ENCODE measurements around the gene LGR4.
"Not testable (repeated sequence)": the region's sequence is repeated elsewhere in the genome, so short reads cannot be mapped to it uniquely, and the experiment has no call there.

Gene LGR4

GRCh38 chr11:27458182-27458581, 14.4 kb downstream of the LGR4 start:
- no peaks in the 10 kb centered on the region for H3K9me3 ChIP-seq (ENCODE audit: control insufficient read depth, insufficient read depth, low read length)
- no peak overlapping the region for H3K4me3 ChIP-seq (ENCODE audit: low read depth, low read length)
- H3K4me1 ChIP-seq (ENCODE audit: control insufficient read depth, insufficient read depth, low read length) = peaks cover 56% of the 10 kb centered on the region
- peaks cover 2% of the 10 kb centered on the region; the same call in 1 of the 2 replicates for H3K36me3 ChIP-seq (ENCODE audit: control insufficient read depth, insufficient read depth, low read length)
- H3K27me3 ChIP-seq (ENCODE audit: control insufficient read depth, insufficient read depth, low read length) = no peaks in the 10 kb centered on the region
- no peak overlapping the region for H3K9ac ChIP-seq (ENCODE audit: low read depth, low read length)
- H3K27ac ChIP-seq (ENCODE audit: low read depth, low read length) = no peak overlapping the region

- H3K4me3 ChIP-seq (ENCODE audit: low read depth, low read length) = no peak overlapping the region
These were observed 15.7 kb downstream of the LGR4 start for GRCh38 chr11:27456795-27457329.

GRCh38 chr11:27456140-27456794, 16.3 kb downstream of the LGR4 start:
- Histone ChIP-seq H3K9me3 (ENCODE audit: control insufficient read depth, insufficient read depth, low read length) (no peaks in the 10 kb centered on the region), H3K27ac (ENCODE audit: low read depth, low read length) (peak overlapping the region; percentile 10), H3K4me3 (ENCODE audit: low read depth, low read length) (no peak overlapping the region), H3K36me3 (ENCODE audit: control insufficient read depth, insufficient read depth, low read length) (no peaks in the 10 kb centered on the region; the same call in 1 of the 2 replicates), H3K9ac (ENCODE audit: low read depth, low read length) (no peak overlapping the region), H3K4me1 (ENCODE audit: control insufficient read depth, insufficient read depth, low read length) (peaks cover 61% of the 10 kb centered on the region), H3K27me3 (ENCODE audit: control insufficient read depth, insufficient read depth, low read length) (no peaks in the 10 kb centered on the region)

More at GRCh38 chr11:27456795-27457329, 15.7 kb downstream of the LGR4 start:
- Histone ChIP-seq H3K9ac (ENCODE audit: low read depth, low read length) (no peak overlapping the region), H3K36me3 (ENCODE audit: control insufficient read depth, insufficient read depth, low read length) (no peaks in the 10 kb centered on the region; the same call in 1 of the 2 replicates), H3K27me3 (ENCODE audit: control insufficient read depth, insufficient read depth, low read length) (no peaks in the 10 kb centered on the region), H3K27ac (ENCODE audit: low read depth, low read length) (peak overlapping the region; percentile 8), H3K9me3 (ENCODE audit: control insufficient read depth, insufficient read depth, low read length) (no peaks in the 10 kb centered on the region), H3K4me1 (ENCODE audit: control insufficient read depth, insufficient read depth, low read length) (peaks cover 56% of the 10 kb centered on the region)

GRCh38 chr11:27455667-27456066, 16.9 kb downstream of the LGR4 start:
- Histone ChIP-seq H3K36me3 (ENCODE audit: control insufficient read depth, insufficient read depth, low read length) (no peaks in the 10 kb centered on the region; the same call in 1 of the 2 replicates), H3K9me3 (ENCODE audit: control insufficient read depth, insufficient read depth, low read length) (no peaks in the 10 kb centered on the region), H3K9ac (ENCODE audit: low read depth, low read length) (no peak overlapping the region), H3K27me3 (ENCODE audit: control insufficient read depth, insufficient read depth, low read length) (no peaks in the 10 kb centered on the region), H3K4me3 (ENCODE audit: low read depth, low read length) (no peak overlapping the region), H3K27ac (ENCODE audit: low read depth, low read length) (no peak overlapping the region), H3K4me1 (ENCODE audit: control insufficient read depth, insufficient read depth, low read length) (peaks cover 60% of the 10 kb centered on the region)

GRCh38 chr11:27453701-27454100, 18.9 kb downstream of the LGR4 start:
- Histone ChIP-seq H3K9me3 (ENCODE audit: control insufficient read depth, insufficient read depth, low read length) (no peaks in the 10 kb centered on the region), H3K4me3 (ENCODE audit: low read depth, low read length) (no peak overlapping the region), H3K4me1 (ENCODE audit: control insufficient read depth, insufficient read depth, low read length) (peaks cover 55% of the 10 kb centered on the region), H3K9ac (ENCODE audit: low read depth, low read length) (no peak overlapping the region), H3K27ac (ENCODE audit: low read depth, low read length) (peak overlapping the region; percentile 19), H3K27me3 (ENCODE audit: control insufficient read depth, insufficient read depth, low read length) (no peaks in the 10 kb centered on the region), H3K36me3 (ENCODE audit: control insufficient read depth, insufficient read depth, low read length) (no peaks in the 10 kb centered on the region; the same call in 1 of the 2 replicates)

GRCh38 chr11:27452147-27452546, 20.4 kb downstream of the LGR4 start:
- peak overlapping the region; percentile 0 for H3K27ac ChIP-seq (ENCODE audit: low read depth, low read length)
- H3K27me3 ChIP-seq (ENCODE audit: control insufficient read depth, insufficient read depth, low read length) = no peaks in the 10 kb centered on the region
- H3K9me3 ChIP-seq (ENCODE audit: control insufficient read depth, insufficient read depth, low read length) = no peaks in the 10 kb centered on the region
- peaks cover 9% of the 10 kb centered on the region for H3K36me3 ChIP-seq (ENCODE audit: control insufficient read depth, insufficient read depth, low read length)
- H3K4me3 ChIP-seq (ENCODE audit: low read depth, low read length) = no peak overlapping the region
- H3K4me1 ChIP-seq (ENCODE audit: control insufficient read depth, insufficient read depth, low read length) = peaks cover 49% of the 10 kb centered on the region
- H3K9ac ChIP-seq (ENCODE audit: low read depth, low read length) = no peak overlapping the region

- Histone ChIP-seq H3K27ac (ENCODE audit: low read depth, low read length) (no peak overlapping the region), H3K9me3 (ENCODE audit: control insufficient read depth, insufficient read depth, low read length) (no peaks in the 10 kb centered on the region), H3K4me3 (ENCODE audit: low read depth, low read length) (no peak overlapping the region), H3K9ac (ENCODE audit: low read depth, low read length) (no peak overlapping the region), H3K4me1 (ENCODE audit: control insufficient read depth, insufficient read depth, low read length) (peaks cover 42% of the 10 kb centered on the region), H3K36me3 (ENCODE audit: control insufficient read depth, insufficient read depth, low read length) (peaks cover 9% of the 10 kb centered on the region), H3K27me3 (ENCODE audit: control insufficient read depth, insufficient read depth, low read length) (no peaks in the 10 kb centered on the region)
These were observed 21.2 kb downstream of the LGR4 start for GRCh38 chr11:27451244-27451965.

- not testable (repeated sequence) for H3K27ac ChIP-seq (ENCODE audit: low read depth, low read length); H3K9ac ChIP-seq (ENCODE audit: low read depth, low read length); H3K36me3 ChIP-seq (ENCODE audit: control insufficient read depth, insufficient read depth, low read length); H3K9me3 ChIP-seq (ENCODE audit: control insufficient read depth, insufficient read depth, low read length); H3K27me3 ChIP-seq (ENCODE audit: control insufficient read depth, insufficient read depth, low read length); H3K4me3 ChIP-seq (ENCODE audit: low read depth, low read length)
- peaks cover 56% of the 10 kb centered on the region for H3K4me1 ChIP-seq (ENCODE audit: control insufficient read depth, insufficient read depth, low read length)
These were observed 24.4 kb downstream of the LGR4 start for GRCh38 chr11:27448184-27448540.

GRCh38 chr11:27447288-27448183, 25.1 kb downstream of the LGR4 start:
- Histone ChIP-seq H3K9ac (ENCODE audit: low read depth, low read length) (no peak overlapping the region), H3K4me1 (ENCODE audit: control insufficient read depth, insufficient read depth, low read length) (peaks cover 62% of the 10 kb centered on the region), H3K9me3 (ENCODE audit: control insufficient read depth, insufficient read depth, low read length) (no peaks in the 10 kb centered on the region), H3K27me3 (ENCODE audit: control insufficient read depth, insufficient read depth, low read length) (no peaks in the 10 kb centered on the region), H3K27ac (ENCODE audit: low read depth, low read length) (no peak overlapping the region), H3K4me3 (ENCODE audit: low read depth, low read length) (no peak overlapping the region), H3K36me3 (ENCODE audit: control insufficient read depth, insufficient read depth, low read length) (peaks cover 9% of the 10 kb centered on the region)

GRCh38 chr11:27445625-27446024, 27.0 kb downstream of the LGR4 start:
- peak overlapping the region; percentile 96 for H3K27ac ChIP-seq (ENCODE audit: low read depth, low read length)
- peaks cover 64% of the 10 kb centered on the region for H3K4me1 ChIP-seq (ENCODE audit: control insufficient read depth, insufficient read depth, low read length)
- H3K9me3 ChIP-seq (ENCODE audit: control insufficient read depth, insufficient read depth, low read length) = no peaks in the 10 kb centered on the region
- H3K9ac ChIP-seq (ENCODE audit: low read depth, low read length) = peak overlapping the region; percentile 11; the same call in 1 of the 2 replicates
- peaks cover 9% of the 10 kb centered on the region for H3K36me3 ChIP-seq (ENCODE audit: control insufficient read depth, insufficient read depth, low read length)
- no peaks in the 10 kb centered on the region for H3K27me3 ChIP-seq (ENCODE audit: control insufficient read depth, insufficient read depth, low read length)
- H3K4me3 ChIP-seq (ENCODE audit: low read depth, low read length) = peak overlapping the region; percentile 42

All from HUES48 (cell line).